TTC549 (cell line): ENCODE data around the gene STX1B.

Source experiments
- FAIRE-seq: peaks from 2 replicates; lab custom pipeline; 2012; peaks lifted over from hg19 to GRCh38; lab: Jason Lieb, UNC

The STX1B gene

GRCh38 chr16:30996324-30996984 lies 14.0 kb downstream of the STX1B start:
- no peak for FAIRE-seq

GRCh38 chr16:30995927-30996323 lies 14.5 kb downstream of the STX1B start:
- no peak for FAIRE-seq

GRCh38 chr16:30992931-30993816 lies 17.3 kb downstream of the STX1B start:
- no peak for FAIRE-seq

GRCh38 chr16:30992276-30992780 lies 18.1 kb downstream of the STX1B start:
- FAIRE-seq, result no peak

- FAIRE-seq, result no peak
Measured at GRCh38 chr16:30991052-30991451, 19.4 kb downstream of the STX1B start.

GRCh38 chr16:30990105-30990504 lies 20.3 kb downstream of the STX1B start:
- no peak for FAIRE-seq

GRCh38 chr16:30989469-30990047 lies 20.9 kb downstream of the STX1B start:
- FAIRE-seq, result no peak

- FAIRE-seq, result no peak
Measured at GRCh38 chr16:30987581-30988190, 22.8 kb downstream of the STX1B start.

GRCh38 chr16:30986129-30986991 lies 24.1 kb downstream of the STX1B start:
- no peak for FAIRE-seq

- no peak for FAIRE-seq
Measured at GRCh38 chr16:30985401-30986128, 24.9 kb downstream of the STX1B start.

GRCh38 chr16:30984669-30985400 lies 25.6 kb downstream of the STX1B start, which contains the start of gene HSD3B7:
Gene HSD3B7, plus strand, starts transcription at chr16:30985207. Its CDS starts 452 bp downstream, at chr16:30985659.
- no peak for FAIRE-seq

- FAIRE-seq, result no peak
Measured at GRCh38 chr16:30983898-30984610, 26.4 kb downstream of the STX1B start.

- FAIRE-seq, result no peak
Measured at GRCh38 chr16:30983289-30983889, 27.0 kb downstream of the STX1B start.

- no peak for FAIRE-seq
Measured at GRCh38 chr16:30982548-30983288, 27.7 kb downstream of the STX1B start.

- no peak for FAIRE-seq
Measured at GRCh38 chr16:30980959-30981358, 29.5 kb downstream of the STX1B start.

GRCh38 chr16:30980434-30980833 lies 30.0 kb downstream of the STX1B start:
- no peak for FAIRE-seq

GRCh38 chr16:30980023-30980371 lies 30.4 kb downstream of the STX1B start:
- FAIRE-seq, result no peak
